ENCODE results near the gene DOK3. TPM values are rescaled to one million over a fixed set of nuclear protein-coding genes. Genes with fewer than 3 reads are reported as not detected.
A peak's percentile ranks its signal among the peaks of the same experiment; 100 is the strongest.

DOK3 gene
- total and polyA plus RNA-seq, 2 of the 13 experiments (the other 11 are each of a cell fraction or from before 2014, with no cell fraction given): 1.4 to 1.5 TPM

DNA sequence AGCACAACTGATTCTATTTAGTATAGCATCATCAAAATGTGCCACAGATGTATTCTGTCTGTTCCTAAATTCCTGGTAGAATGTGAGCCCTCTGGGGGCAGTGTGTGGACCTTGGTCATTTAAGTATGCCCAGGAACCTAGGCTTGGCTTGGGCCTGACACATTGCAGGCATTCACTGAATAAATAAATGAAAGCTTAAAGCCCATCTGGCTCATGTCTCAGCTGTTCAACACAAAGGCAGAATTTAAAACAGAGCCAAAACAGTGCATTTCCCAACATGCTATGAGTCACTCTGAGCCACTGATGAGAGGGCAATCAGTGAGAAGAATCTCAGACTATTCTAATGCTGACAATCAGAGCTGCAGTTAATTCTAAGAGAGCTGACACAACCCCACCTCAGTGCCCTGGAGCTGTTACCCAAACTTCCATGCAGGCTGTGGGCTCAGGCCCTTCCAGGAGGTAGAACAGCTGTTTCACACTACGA is 36.7 kb upstream of the DOK3 start (continued):
- TF ChIP-seq NFIC (IDR thresholded peaks at IDR 0.05; ENCODE audit: low read length) (peak; percentile 32; the same call in 1 of the 2 replicates), CHD4 (IDR thresholded peaks at IDR 0.05; ENCODE audit: borderline replicate concordance, low read length) (no peak), U2AF1 (optimal IDR thresholded peaks at IDR 0.05; ENCODE audit: low read depth, low read length) (no peak), TEAD3 (CRISPR knock-in tag; optimal IDR thresholded peaks at IDR 0.05; ENCODE audit: borderline replicate concordance) (peak; percentile 83), ZNF577 (CRISPR knock-in tag; IDR thresholded peaks at IDR 0.05; ENCODE audit: borderline replicate concordance, low read depth) (no peak), SKI (IDR thresholded peaks at IDR 0.05; ENCODE audit: partially characterized antibody) (peak; percentile 32), HIVEP1 (CRISPR knock-in tag; IDR thresholded peaks at IDR 0.05) (no peak), NFRKB (IDR thresholded peaks at IDR 0.05) (no peak), NFYC (CRISPR knock-in tag; IDR thresholded peaks at IDR 0.05) (no peak), MYC (CRISPR knock-in tag; IDR thresholded peaks at IDR 0.05; ENCODE audit: borderline replicate concordance) (no peak), NFKBIZ (CRISPR knock-in tag; IDR thresholded peaks at IDR 0.05) (no peak), CEBPG (CRISPR knock-in tag; IDR thresholded peaks at IDR 0.05) (peak; percentile 74), PITX1 (CRISPR knock-in tag; IDR thresholded peaks at IDR 0.05) (peak; percentile 52; the same call in 1 of the 2 replicates), GPN1 (CRISPR knock-in tag; IDR thresholded peaks at IDR 0.05; ENCODE audit: borderline replicate concordance) (no peak)
- TF ChIP-seq, protein P1, sequence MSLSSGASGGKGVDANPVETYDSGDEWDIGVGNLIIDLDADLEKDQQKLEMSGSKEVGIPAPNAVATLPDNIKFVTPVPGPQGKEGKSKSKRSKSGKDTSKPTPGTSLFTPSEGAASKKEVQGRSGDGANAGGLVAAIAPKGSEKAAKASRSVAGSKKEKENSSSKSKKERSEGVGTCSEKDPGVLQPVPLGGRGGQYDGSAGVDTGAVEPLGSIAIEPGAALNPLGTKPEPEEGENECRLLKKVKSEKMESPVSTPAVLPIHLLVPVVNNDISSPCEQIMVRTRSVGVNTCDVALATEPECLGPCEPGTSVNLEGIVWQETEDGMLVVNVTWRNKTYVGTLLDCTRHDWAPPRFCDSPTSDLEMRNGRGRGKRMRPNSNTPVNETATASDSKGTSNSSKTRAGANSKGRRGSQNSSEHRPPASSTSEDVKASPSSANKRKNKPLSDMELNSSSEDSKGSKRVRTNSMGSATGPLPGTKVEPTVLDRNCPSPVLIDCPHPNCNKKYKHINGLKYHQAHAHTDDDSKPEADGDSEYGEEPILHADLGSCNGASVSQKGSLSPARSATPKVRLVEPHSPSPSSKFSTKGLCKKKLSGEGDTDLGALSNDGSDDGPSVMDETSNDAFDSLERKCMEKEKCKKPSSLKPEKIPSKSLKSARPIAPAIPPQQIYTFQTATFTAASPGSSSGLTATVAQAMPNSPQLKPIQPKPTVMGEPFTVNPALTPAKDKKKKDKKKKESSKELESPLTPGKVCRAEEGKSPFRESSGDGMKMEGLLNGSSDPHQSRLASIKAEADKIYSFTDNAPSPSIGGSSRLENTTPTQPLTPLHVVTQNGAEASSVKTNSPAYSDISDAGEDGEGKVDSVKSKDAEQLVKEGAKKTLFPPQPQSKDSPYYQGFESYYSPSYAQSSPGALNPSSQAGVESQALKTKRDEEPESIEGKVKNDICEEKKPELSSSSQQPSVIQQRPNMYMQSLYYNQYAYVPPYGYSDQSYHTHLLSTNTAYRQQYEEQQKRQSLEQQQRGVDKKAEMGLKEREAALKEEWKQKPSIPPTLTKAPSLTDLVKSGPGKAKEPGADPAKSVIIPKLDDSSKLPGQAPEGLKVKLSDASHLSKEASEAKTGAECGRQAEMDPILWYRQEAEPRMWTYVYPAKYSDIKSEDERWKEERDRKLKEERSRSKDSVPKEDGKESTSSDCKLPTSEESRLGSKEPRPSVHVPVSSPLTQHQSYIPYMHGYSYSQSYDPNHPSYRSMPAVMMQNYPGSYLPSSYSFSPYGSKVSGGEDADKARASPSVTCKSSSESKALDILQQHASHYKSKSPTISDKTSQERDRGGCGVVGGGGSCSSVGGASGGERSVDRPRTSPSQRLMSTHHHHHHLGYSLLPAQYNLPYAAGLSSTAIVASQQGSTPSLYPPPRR (CRISPR knock-in tag; IDR thresholded peaks at IDR 0.05; ENCODE audit: borderline replicate concordance): no peak
- TF ChIP-seq, protein P2, sequence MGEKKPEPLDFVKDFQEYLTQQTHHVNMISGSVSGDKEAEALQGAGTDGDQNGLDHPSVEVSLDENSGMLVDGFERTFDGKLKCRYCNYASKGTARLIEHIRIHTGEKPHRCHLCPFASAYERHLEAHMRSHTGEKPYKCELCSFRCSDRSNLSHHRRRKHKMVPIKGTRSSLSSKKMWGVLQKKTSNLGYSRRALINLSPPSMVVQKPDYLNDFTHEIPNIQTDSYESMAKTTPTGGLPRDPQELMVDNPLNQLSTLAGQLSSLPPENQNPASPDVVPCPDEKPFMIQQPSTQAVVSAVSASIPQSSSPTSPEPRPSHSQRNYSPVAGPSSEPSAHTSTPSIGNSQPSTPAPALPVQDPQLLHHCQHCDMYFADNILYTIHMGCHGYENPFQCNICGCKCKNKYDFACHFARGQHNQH (CRISPR knock-in tag; IDR thresholded peaks at IDR 0.05): no peak; the same call in 1 of the 2 replicates
- TF ChIP-seq, protein P3, sequence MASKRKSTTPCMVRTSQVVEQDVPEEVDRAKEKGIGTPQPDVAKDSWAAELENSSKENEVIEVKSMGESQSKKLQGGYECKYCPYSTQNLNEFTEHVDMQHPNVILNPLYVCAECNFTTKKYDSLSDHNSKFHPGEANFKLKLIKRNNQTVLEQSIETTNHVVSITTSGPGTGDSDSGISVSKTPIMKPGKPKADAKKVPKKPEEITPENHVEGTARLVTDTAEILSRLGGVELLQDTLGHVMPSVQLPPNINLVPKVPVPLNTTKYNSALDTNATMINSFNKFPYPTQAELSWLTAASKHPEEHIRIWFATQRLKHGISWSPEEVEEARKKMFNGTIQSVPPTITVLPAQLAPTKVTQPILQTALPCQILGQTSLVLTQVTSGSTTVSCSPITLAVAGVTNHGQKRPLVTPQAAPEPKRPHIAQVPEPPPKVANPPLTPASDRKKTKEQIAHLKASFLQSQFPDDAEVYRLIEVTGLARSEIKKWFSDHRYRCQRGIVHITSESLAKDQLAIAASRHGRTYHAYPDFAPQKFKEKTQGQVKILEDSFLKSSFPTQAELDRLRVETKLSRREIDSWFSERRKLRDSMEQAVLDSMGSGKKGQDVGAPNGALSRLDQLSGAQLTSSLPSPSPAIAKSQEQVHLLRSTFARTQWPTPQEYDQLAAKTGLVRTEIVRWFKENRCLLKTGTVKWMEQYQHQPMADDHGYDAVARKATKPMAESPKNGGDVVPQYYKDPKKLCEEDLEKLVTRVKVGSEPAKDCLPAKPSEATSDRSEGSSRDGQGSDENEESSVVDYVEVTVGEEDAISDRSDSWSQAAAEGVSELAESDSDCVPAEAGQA (IDR thresholded peaks at IDR 0.05; ENCODE audit: low read depth): no peak
- TF ChIP-seq, protein P3 (CRISPR knock-in tag; IDR thresholded peaks at IDR 0.05; ENCODE audit: borderline replicate concordance): no peak
